Prostate gland (tissue), 2 donors: ENCODE results near the gene GATD1.

ENCODE experiments used
- CTCF ChIP-seq, 4 experiments: fragments of 200-600 bp in 2 of 4; fragments of 450-650 bp in 2 of 4; sonication (generic) in 2 of 4; IDR thresholded peaks; 1 replicate in 3 of 4; 2 replicates in 1 of 4; pipeline ENCODE4 v1.5.1; 2016 to 2019; ENCODE audit warnings: antibody characterized with exemption in 4 of 4, mild to moderate bottlenecking in 2 of 4, moderate library complexity in 2 of 4
- POLR2A ChIP-seq: fragments of 450-650 bp; IDR thresholded peaks from one replicate; pipeline ENCODE4 v1.6.1; 2016; ENCODE audit warnings: antibody characterized with exemption, mild to moderate bottlenecking

- TF ChIP-seq CTCF (IDR thresholded peaks at IDR 0.05) (no peak), POLR2A (no peak)
Measured at GRCh38 chr11:826836-827145, 49.5 kb upstream of the GATD1 start.
